ENCODE data around the gene CIDEB.

DNA sequence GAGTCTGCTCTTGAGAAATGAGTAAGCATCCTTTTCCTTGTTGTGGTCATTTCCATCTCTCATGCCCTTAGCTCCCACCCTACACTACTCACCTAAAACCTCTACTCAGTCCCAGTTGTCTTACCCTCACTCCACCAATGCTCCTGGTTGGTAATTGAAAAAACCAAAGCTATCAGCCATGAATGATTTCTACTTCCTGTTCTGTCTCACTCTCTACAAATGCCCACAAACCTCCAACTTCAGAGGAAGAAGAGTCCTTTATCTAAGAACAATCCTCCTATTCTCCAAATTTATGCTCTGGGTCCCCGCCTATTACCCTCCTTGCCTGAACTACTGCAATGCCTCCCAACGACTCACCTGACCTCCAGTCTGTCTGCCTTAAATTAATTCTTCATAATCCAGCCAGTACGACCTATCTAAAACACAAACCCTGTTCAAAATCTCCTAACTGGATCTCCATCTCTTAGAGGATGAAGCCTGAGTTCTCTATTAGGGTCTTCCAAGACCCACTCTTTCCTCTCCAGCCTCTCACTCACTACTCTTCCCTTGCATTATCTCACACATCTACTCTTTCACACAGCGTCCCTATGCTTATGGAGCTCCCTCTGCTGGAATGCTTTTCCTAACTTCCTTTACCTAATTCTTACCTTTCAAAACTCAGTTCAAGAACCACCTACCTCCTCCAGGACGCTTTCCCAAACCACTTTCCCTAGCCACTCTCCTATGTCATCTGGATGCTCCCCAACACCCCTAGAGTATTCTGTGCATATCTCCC is 10.4 kb downstream of the CIDEB start:
- TF ChIP-seq, protein P1, sequence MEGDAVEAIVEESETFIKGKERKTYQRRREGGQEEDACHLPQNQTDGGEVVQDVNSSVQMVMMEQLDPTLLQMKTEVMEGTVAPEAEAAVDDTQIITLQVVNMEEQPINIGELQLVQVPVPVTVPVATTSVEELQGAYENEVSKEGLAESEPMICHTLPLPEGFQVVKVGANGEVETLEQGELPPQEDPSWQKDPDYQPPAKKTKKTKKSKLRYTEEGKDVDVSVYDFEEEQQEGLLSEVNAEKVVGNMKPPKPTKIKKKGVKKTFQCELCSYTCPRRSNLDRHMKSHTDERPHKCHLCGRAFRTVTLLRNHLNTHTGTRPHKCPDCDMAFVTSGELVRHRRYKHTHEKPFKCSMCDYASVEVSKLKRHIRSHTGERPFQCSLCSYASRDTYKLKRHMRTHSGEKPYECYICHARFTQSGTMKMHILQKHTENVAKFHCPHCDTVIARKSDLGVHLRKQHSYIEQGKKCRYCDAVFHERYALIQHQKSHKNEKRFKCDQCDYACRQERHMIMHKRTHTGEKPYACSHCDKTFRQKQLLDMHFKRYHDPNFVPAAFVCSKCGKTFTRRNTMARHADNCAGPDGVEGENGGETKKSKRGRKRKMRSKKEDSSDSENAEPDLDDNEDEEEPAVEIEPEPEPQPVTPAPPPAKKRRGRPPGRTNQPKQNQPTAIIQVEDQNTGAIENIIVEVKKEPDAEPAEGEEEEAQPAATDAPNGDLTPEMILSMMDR (IDR thresholded peaks at IDR 0.05), result peak in 1 of 4 experiments; percentile 17
- TF ChIP-seq POLR2AphosphoS5 (IDR thresholded peaks at IDR 0.05) (no peak), POLR2A (IDR thresholded peaks at IDR 0.05) (no peak)

Data from gastroesophageal sphincter (tissue), 3 donors.